Sigmoid colon (tissue), 7 donors: ENCODE data around the gene TECTA. TPM values are rescaled to one million over a fixed set of nuclear protein-coding genes. Genes with fewer than 3 reads are reported as not detected.

ENCODE experiments used
- DNase-seq: peaks from one replicate; pipeline ENCODE4 v3.0.0-alpha.2; 2019
- H3K27ac ChIP-seq, 4 donors: fragments of 200-600 bp; sonication (generic); one replicate each; pipeline ENCODE4 v1.5.1; 2016 to 2019; ENCODE audit warnings: mild to moderate bottlenecking in 1 of 4
- H3K27me3 ChIP-seq, 3 donors: fragments of 200-600 bp; sonication (generic); one replicate each; pipeline ENCODE4 v1.5.1; 2019; ENCODE audit warnings: mild to moderate bottlenecking in 1 of 3
- H3K36me3 ChIP-seq, 4 donors: fragments of 200-600 bp; sonication (generic); one replicate each; pipeline ENCODE4 v1.5.1; 2016 to 2019
- H3K4me1 ChIP-seq, 4 donors: fragments of 200-600 bp; sonication (generic); one replicate each; pipeline ENCODE4 v1.5.1; 2017 to 2019
- H3K4me3 ChIP-seq, 4 donors: fragments of 200-600 bp; sonication (generic); one replicate each; pipeline ENCODE4 v1.5.1; 2017 to 2019; ENCODE audit warnings: mild to moderate bottlenecking in 2 of 4, moderate library complexity in 1 of 4
- H3K9me3 ChIP-seq, 4 donors: fragments of 200-600 bp in 3 of 4; sonication (generic) in 3 of 4; one replicate each; pipeline versions ENCODE4 v1.5.1 to v1.6.1; 2013 to 2019
- EP300 ChIP-seq, 4 donors: sonication (generic); formaldehyde crosslinking; IDR thresholded peaks; one replicate each; pipeline ENCODE4 v1.6.1; 2017; ENCODE audit warnings: antibody characterized with exemption in 4 of 4
- POLR2A ChIP-seq, 2 donors: fragments of 450-650 bp; IDR thresholded peaks; one replicate each; pipeline ENCODE4 v1.6.1; 2016; ENCODE audit warnings: antibody characterized with exemption in 2 of 2, mild to moderate bottlenecking in 2 of 2, moderate library complexity in 2 of 2
- POLR2AphosphoS5 ChIP-seq, 4 donors: sonication (generic); formaldehyde crosslinking; IDR thresholded peaks; one replicate each; pipeline ENCODE4 v1.6.1; 2017; ENCODE audit warnings: antibody characterized with exemption in 4 of 4
- WGBS, 2 donors: extraction: QIAGEN DNeasy Blood & Tissue Kit; methylation state at CpG; one replicate each; pipeline ENCODE4 v1.1.7; 2013; 5-methylcytosine and 5-hydroxymethylcytosine counted together
- intact Hi-C: fragments of 100-400 bp; cut with DNase I; formaldehyde crosslinking; loops from one replicate; pipeline ENCODE4 v1.15.1; 2023
- polyA plus RNA-seq, 3 donors: library from polyadenylated mRNA; stranded (reverse); fragments of 200-250 nt; gene quantifications; one replicate each; pipeline ENCODE4 v1.2.3, GENCODE V29; 2013
- total RNA-seq, 4 donors: library from RNA; depleted of rRNA; stranded (reverse); fragments of >200 nt; gene quantifications; one replicate each; pipeline ENCODE4 v1.1.0, GENCODE V29; 2016
- TF ChIP-seq, protein P1 (sequence below), 4 experiments: fragments of 450-650 bp in 3 of 4; fragments of 200-600 bp in 1 of 4; IDR thresholded peaks; one replicate each; pipeline ENCODE4 v1.5.1; 2016 to 2019; ENCODE audit warnings: antibody characterized with exemption in 4 of 4, mild to moderate bottlenecking in 3 of 4, moderate library complexity in 2 of 4
- donor health status: healthy with polysubstance abuse.
- donor health status: Bipolar disorder and iron deficiency.
- donor health status: healthy.

The TECTA gene
- total and polyA plus RNA-seq, 7 donors: 0.28 to 3.9 (median 1.1) TPM; not detected in 2

DNA sequence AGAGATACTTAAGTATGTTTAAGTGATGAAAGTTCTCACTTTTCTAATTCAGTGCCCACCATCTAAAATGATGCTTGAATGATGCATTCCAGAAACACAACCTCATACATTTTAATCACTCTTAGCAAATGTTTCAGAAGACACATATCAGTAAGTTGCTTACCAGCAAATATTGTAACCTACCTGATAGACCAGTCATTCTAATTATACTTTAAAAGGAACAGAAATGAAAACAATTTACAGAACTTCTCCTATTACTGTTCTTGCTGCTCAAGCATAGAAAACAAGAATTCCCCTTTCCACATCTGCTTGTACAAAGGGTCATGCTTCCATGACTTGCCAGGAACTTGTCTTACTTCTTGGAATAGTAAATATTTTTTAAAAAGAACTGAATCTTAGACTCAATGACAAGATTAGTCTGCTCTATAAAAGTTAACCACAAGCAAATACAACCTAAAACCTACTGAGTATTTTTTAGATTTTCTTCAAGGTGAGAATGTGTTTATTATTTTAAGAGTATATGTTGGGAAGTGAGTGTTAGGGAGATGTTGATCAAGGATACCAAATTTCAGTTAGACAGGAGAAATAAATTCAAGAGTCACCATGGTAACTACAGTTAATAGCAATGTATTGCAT, 109.5 kb downstream of the TECTA start:
- Histone ChIP-seq H3K27me3 (no peaks in the 10 kb centered on the region), H3K27ac (no peak overlapping the region), H3K4me3 (no peak overlapping the region), H3K9me3 (no peaks in the 10 kb centered on the region), H3K4me1 (peaks cover 0 to 18% (median 11%) of the 10 kb centered on the region in 4 donors), H3K36me3 (no peaks in the 10 kb centered on the region)
- intact Hi-C loops: no loop called here
- TF ChIP-seq, protein P1, sequence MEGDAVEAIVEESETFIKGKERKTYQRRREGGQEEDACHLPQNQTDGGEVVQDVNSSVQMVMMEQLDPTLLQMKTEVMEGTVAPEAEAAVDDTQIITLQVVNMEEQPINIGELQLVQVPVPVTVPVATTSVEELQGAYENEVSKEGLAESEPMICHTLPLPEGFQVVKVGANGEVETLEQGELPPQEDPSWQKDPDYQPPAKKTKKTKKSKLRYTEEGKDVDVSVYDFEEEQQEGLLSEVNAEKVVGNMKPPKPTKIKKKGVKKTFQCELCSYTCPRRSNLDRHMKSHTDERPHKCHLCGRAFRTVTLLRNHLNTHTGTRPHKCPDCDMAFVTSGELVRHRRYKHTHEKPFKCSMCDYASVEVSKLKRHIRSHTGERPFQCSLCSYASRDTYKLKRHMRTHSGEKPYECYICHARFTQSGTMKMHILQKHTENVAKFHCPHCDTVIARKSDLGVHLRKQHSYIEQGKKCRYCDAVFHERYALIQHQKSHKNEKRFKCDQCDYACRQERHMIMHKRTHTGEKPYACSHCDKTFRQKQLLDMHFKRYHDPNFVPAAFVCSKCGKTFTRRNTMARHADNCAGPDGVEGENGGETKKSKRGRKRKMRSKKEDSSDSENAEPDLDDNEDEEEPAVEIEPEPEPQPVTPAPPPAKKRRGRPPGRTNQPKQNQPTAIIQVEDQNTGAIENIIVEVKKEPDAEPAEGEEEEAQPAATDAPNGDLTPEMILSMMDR (IDR thresholded peaks at IDR 0.05): no peak
- no peak for TF ChIP-seq EP300 (IDR thresholded peaks at IDR 0.05)
- TF ChIP-seq POLR2A (IDR thresholded peaks at IDR 0.05): no peak
- TF ChIP-seq POLR2AphosphoS5 (IDR thresholded peaks at IDR 0.05): no peak
- no peak for DNase-seq

DNA sequence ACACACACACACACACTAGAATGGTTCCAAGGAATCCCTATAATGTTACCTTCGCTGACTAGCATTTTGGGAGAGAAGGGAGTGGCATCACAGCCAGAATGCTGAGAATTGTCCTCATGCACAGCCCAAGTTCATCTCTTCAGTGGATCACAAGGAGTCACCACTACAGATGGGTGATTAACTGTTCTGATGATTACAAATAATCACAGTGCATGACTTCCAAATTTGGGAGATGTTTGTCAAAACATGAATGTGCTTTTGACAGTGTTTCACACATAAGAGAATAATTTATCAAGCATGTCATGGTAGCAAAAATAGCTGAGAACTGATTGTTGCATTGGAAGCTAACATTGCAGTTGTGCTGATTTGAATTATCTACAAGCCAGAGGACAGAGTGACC, 110.6 kb downstream of the TECTA start:
- intact Hi-C loops: no loop called here
- 94 to 95% methylated on average over 1 of the region's 1 CpG for WGBS, 2 donors
- Histone ChIP-seq H3K4me1 (peaks cover 0 to 16% (median 7%) of the 10 kb centered on the region in 4 donors), H3K36me3 (no peaks in the 10 kb centered on the region), H3K9me3 (no peaks in the 10 kb centered on the region), H3K27me3 (no peaks in the 10 kb centered on the region), H3K27ac (no peak overlapping the region), H3K4me3 (no peak overlapping the region)
- TF ChIP-seq POLR2A (IDR thresholded peaks at IDR 0.05): no peak
- no peak for DNase-seq

DNA sequence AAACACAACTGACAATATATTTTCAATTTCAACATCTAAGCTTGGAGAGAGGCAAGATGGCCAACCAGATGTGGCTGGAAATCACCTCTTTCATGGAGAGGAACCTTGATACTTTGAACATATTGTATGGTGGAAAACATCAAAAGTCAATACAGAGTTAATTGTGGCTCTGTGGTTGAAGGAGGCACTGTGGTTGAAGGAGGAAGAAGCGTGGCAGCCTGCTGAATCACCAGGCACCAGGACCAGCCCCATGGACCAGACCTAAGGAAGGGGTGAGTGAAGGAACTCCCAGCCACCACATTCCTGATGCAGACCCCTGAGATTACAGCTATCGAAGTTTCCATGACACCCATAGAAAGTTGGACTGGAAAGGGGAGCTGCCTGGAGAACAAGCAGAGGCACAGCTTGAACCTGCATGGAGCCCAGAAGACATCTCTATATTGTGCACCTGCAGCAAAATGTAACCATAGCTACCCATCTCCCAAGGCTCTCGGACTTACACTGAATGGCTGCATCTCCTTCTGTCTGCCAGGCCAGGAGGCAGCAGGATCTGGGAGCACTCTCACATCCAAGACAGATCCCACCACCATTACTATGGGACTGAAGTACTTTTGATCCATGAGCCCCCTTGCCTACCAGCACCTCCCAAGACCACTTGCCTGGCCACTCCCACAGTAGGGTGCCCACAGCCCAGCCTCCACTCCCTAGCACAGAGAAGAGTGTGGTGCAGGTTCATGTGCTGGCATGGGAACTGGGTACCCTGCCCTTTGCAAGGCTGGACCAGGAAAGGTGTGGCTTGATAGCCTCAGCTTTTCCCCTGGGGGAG, 111.7 kb downstream of the TECTA start:
- 71 to 83% methylated on average over 3 of the region's 3 CpGs for WGBS, 2 donors
- Histone ChIP-seq H3K27ac (no peak overlapping the region), H3K4me3 (no peak overlapping the region), H3K27me3 (no peaks in the 10 kb centered on the region), H3K36me3 (no peaks in the 10 kb centered on the region), H3K9me3 (no peaks in the 10 kb centered on the region), H3K4me1 (peaks cover 0 to 4% (median 0%) of the 10 kb centered on the region in 4 donors)
- DNase-seq: no peak
- TF ChIP-seq, protein P1 (IDR thresholded peaks at IDR 0.05): no peak
- no peak for TF ChIP-seq EP300 (IDR thresholded peaks at IDR 0.05)
- no peak for TF ChIP-seq POLR2A (IDR thresholded peaks at IDR 0.05)
- TF ChIP-seq POLR2AphosphoS5 (IDR thresholded peaks at IDR 0.05): no peak
- intact Hi-C loops: no loop called here

DNA sequence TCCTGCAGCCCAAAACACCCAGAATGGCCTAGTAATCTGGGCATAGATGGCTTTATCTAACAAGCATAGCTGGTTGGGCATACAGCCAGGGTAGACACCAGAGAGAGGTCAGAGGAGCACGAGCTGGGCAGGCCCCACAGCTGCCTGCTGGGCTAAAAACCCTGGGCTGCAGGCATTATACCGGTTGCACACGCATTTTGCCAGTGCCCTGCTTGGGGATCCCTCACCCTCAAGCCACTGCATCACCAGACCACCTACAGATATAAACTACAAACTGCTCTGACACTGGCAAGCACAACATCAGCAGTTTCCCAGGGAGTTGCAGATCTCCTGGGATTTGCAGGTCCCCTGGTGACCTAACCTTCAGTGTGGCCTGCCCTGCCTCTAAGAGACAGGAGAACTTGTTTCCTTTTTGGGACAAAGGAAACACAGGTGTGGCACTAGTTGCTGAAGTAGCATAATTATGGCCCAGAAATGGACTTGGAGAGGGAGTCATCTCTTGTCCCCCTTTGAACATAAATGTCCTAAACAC, 112.4 kb downstream of the TECTA start:
- TF ChIP-seq POLR2A (IDR thresholded peaks at IDR 0.05): no peak
- TF ChIP-seq EP300 (IDR thresholded peaks at IDR 0.05): no peak
- TF ChIP-seq, protein P1 (IDR thresholded peaks at IDR 0.05): no peak
- no peak for TF ChIP-seq POLR2AphosphoS5 (IDR thresholded peaks at IDR 0.05)
- no peak overlapping the region for H3K4me3 ChIP-seq
- intact Hi-C loops: no loop called here
- no peaks in the 10 kb centered on the region for H3K27me3 ChIP-seq
- H3K36me3 ChIP-seq: no peaks in the 10 kb centered on the region
- H3K9me3 ChIP-seq: no peaks in the 10 kb centered on the region
- H3K27ac ChIP-seq: no peak overlapping the region
- WGBS, 2 donors: 64 to 71% methylated on average over 3 of the region's 3 CpGs
- no peaks in the 10 kb centered on the region for H3K4me1 ChIP-seq
- DNase-seq: no peak

DNA sequence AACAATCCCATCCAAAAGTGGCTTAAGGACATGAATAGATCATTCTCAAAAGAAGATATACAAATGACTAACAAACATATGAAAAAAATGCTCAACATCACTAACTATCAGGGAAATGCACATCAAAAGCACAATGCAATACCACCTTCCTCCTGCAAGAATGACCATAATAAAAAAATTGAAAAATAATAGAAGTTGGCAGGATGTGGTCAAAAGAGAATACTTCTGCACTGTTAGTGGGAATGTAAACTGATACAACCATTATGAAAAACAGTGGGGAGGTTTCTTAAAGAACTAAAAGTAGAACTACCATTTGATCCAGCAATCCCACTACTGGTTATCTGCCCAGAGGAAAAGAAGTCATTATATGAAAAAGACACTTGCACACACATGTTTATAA, 113.8 kb downstream of the TECTA start:
- no peaks in the 10 kb centered on the region for H3K36me3 ChIP-seq

More for the DNA sequence above, 113.8 kb downstream of the TECTA start:
- H3K27me3 ChIP-seq: no peaks in the 10 kb centered on the region
- TF ChIP-seq POLR2AphosphoS5 (IDR thresholded peaks at IDR 0.05) (no peak), EP300 (IDR thresholded peaks at IDR 0.05) (no peak), POLR2A (IDR thresholded peaks at IDR 0.05) (no peak)
- TF ChIP-seq, protein P1 (IDR thresholded peaks at IDR 0.05): no peak
- no peaks in the 10 kb centered on the region for H3K4me1 ChIP-seq
- H3K9me3 ChIP-seq: no peaks in the 10 kb centered on the region
- DNase-seq: no peak
- no peak overlapping the region for H3K27ac ChIP-seq
- intact Hi-C loops: no loop called here
- H3K4me3 ChIP-seq: no peak overlapping the region
